SK-N-SH (cell line): ENCODE measurements around the gene ACTL6A. TPM values are rescaled to one million over a fixed set of nuclear protein-coding genes. Genes with fewer than 3 reads are reported as not detected.

ENCODE experiments used
- CTCF ChIA-PET: fragments of 300-600, 350-600 bp; formaldehyde crosslinking; extraction: SDS; loops from one replicate; lab custom pipeline; 2021; lab: Yijun Ruan, JAX
- POLR2A ChIA-PET: fragments of 350-600 bp; sonication (Branson Sonifier 250); formaldehyde crosslinking; extraction: SDS; loops from one replicate; lab custom pipeline; 2020; ENCODE audit warnings: antibody characterized with exemption, inconsistent platforms; lab: Yijun Ruan, JAX
- DNase-seq: peaks from one replicate; pipeline ENCODE4 v3.0.0; 2012
- H2AFZ ChIP-seq: fragments of 200-600 bp; sonication (generic); 2 replicates; pipeline ENCODE4 v1.8.1; 2016; ENCODE audit warnings: antibody characterized with exemption, mild to moderate bottlenecking, low read depth
- H3F3A ChIP-seq: fragments of 200-600 bp; sonication (generic); replicated peaks from 2 replicates; pipeline ENCODE3; 2016; ENCODE audit warnings: antibody characterized with exemption, mild to moderate bottlenecking; ENCODE audit not compliant: insufficient read depth
- H3K27ac ChIP-seq, 2 experiments: fragments of 200-500 bp in 1 of 2; fragments of 200-600 bp in 1 of 2; sonication (Bioruptor generic) in 1 of 2; sonication (generic), shearing (Covaris generic) in 1 of 2; 2 replicates each; pipeline versions ENCODE4 v1.5.1 to v1.6.1; 2014 to 2016; ENCODE audit warnings: low read depth in 2 of 2, inconsistent platforms in 1 of 2, low read length in 1 of 2, mild to moderate bottlenecking in 1 of 2, mixed read lengths in 1 of 2
- H3K27me3 ChIP-seq: fragments of 200-600 bp; sonication (generic), shearing (Covaris generic); 2 replicates; pipeline ENCODE4 v1.6.1; 2016; ENCODE audit warnings: mixed run types; ENCODE audit not compliant: insufficient read depth
- H3K36me3 ChIP-seq, 2 experiments: fragments of 200-500 bp in 1 of 2; fragments of 200-600 bp in 1 of 2; sonication (Bioruptor generic) in 1 of 2; sonication (generic) in 1 of 2; replicated peaks in 1 of 2; 2 replicates each; pipeline versions ENCODE3 to v1.5.1; 2014 to 2016; ENCODE audit warnings: low read length in 1 of 2, mild to moderate bottlenecking in 1 of 2; ENCODE audit not compliant: insufficient read depth in 2 of 2, control insufficient read depth in 1 of 2
- H3K4me1 ChIP-seq, 2 experiments: fragments of 200-500 bp in 1 of 2; fragments of 200-600 bp in 1 of 2; sonication (Bioruptor generic) in 1 of 2; sonication (generic), shearing (Covaris generic) in 1 of 2; 2 replicates each; pipeline versions ENCODE4 v1.5.1 to v1.6.1; 2014 to 2016; ENCODE audit warnings: low read depth in 1 of 2, low read length in 1 of 2, mixed run types in 1 of 2; ENCODE audit not compliant: insufficient read depth in 2 of 2, control insufficient read depth in 1 of 2
- H3K4me2 ChIP-seq: fragments of 200-600 bp; sonication (generic), shearing (Covaris generic); 2 replicates; pipeline ENCODE4 v1.6.1; 2017; ENCODE audit warnings: mixed run types
- H3K4me3 ChIP-seq, 2 experiments: fragments of 200-500 bp in 1 of 2; fragments of 200-600 bp in 1 of 2; sonication (Bioruptor generic) in 1 of 2; sonication (generic), shearing (Covaris generic) in 1 of 2; 2 replicates each; pipeline versions ENCODE4 v1.5.1 to v1.8.1; 2014 to 2016; ENCODE audit warnings: low read depth in 2 of 2, inconsistent platforms in 1 of 2, low read length in 1 of 2, mild to moderate bottlenecking in 1 of 2, mixed read lengths in 1 of 2, moderate library complexity in 1 of 2
- H3K79me2 ChIP-seq: fragments of 200-600 bp; sonication (generic); 2 replicates; pipeline ENCODE4 v1.8.1; 2017; ENCODE audit warnings: mild to moderate bottlenecking; ENCODE audit not compliant: insufficient read depth
- H3K9ac ChIP-seq: fragments of 200-600 bp; sonication (generic); 2 replicates; pipeline ENCODE4 v1.6.1; 2017; ENCODE audit warnings: mixed run types
- H3K9me2 ChIP-seq: fragments of 200-600 bp; sonication (generic); 2 replicates; pipeline ENCODE4 v1.6.1; 2017; ENCODE audit warnings: mixed run types
- H3K9me3 ChIP-seq: fragments of 200-600 bp; sonication (generic); 2 replicates; pipeline ENCODE4 v1.6.1; 2017; ENCODE audit warnings: mixed run types, mild to moderate bottlenecking, moderate library complexity
- H4K20me1 ChIP-seq: fragments of 200-600 bp; sonication (generic); 2 replicates; pipeline ENCODE4 v1.6.1; 2017; ENCODE audit warnings: mild to moderate bottlenecking, mixed run types; ENCODE audit not compliant: insufficient read depth
- CHD2 ChIP-seq: fragments of 150-350 bp; IDR thresholded peaks from 2 replicates; pipeline ENCODE4 v1.6.1; 2018; ENCODE audit warnings: low read length; ENCODE audit not compliant: partially characterized antibody
- FOSL2 ChIP-seq: IDR thresholded peaks from 2 replicates; pipeline ENCODE4 v1.4.0; 2012; ENCODE audit warnings: low read depth, mild to moderate bottlenecking, moderate library complexity, borderline replicate concordance
- FOXJ3 ChIP-seq: sonication (generic); formaldehyde crosslinking; IDR thresholded peaks from 2 replicates; pipeline ENCODE4 v1.5.1; 2020; ENCODE audit warnings: mild to moderate bottlenecking, missing genetic modification reagents
- GABPA ChIP-seq: IDR thresholded peaks from 2 replicates; pipeline ENCODE4 v1.4.0; 2012; ENCODE audit warnings: low read depth, mild to moderate bottlenecking
- NFIC ChIP-seq: IDR thresholded peaks from 2 replicates; pipeline ENCODE4 v1.4.0; 2012; ENCODE audit warnings: borderline replicate concordance
- POLR2AphosphoS5 ChIP-seq: IDR thresholded peaks from 2 replicates; pipeline ENCODE4 v1.6.1; 2012; ENCODE audit warnings: low read depth, low read length
- RAD21 ChIP-seq: IDR thresholded peaks from 2 replicates; pipeline ENCODE4 v1.6.1; 2012; ENCODE audit warnings: mild to moderate bottlenecking, low read length
- RCOR1 ChIP-seq: fragments of 150-350 bp; IDR thresholded peaks from 2 replicates; pipeline ENCODE4 v1.6.1; 2017; ENCODE audit warnings: antibody characterized with exemption, low read length
- REST ChIP-seq: IDR thresholded peaks from 2 replicates; pipeline ENCODE4 v1.6.1; 2012; ENCODE audit warnings: mild to moderate bottlenecking, low read depth, low read length, moderate library complexity
- SMC3 ChIP-seq: IDR thresholded peaks from 2 replicates; pipeline ENCODE4 v1.6.1; 2012; ENCODE audit warnings: low read depth, low read length, improper control_type of control experiment
- TAF1 ChIP-seq: IDR thresholded peaks from 2 replicates; pipeline ENCODE4 v1.6.1; 2012; ENCODE audit warnings: low read depth, mild to moderate bottlenecking, low read length, moderate library complexity, borderline replicate concordance
- YY1 ChIP-seq: IDR thresholded peaks from 2 replicates; pipeline ENCODE4 v1.4.0; 2012; ENCODE audit warnings: low read depth, mild to moderate bottlenecking
- WGBS: methylation state at CpG from one replicate; pipeline ENCODE4 v1.1.6; 2017; ENCODE audit warnings: low lambda C conversion rate; 5-methylcytosine and 5-hydroxymethylcytosine counted together
- polyA plus RNA-seq, 3 experiments: library from polyadenylated mRNA; depleted of rRNA; stranded (reverse); fragments of >200 nt; gene quantifications; 2 replicates each; pipeline ENCODE4 v1.2.3, GENCODE V29; 2012
- TF ChIP-seq, protein P1 (sequence below): fragments of 200-600 bp; sonication (generic); IDR thresholded peaks from 2 replicates; pipeline ENCODE4 v1.6.1; 2017; ENCODE audit warnings: antibody characterized with exemption, mild to moderate bottlenecking, moderate library complexity

The ACTL6A gene
- polyA plus RNA-seq, 1 of the 3 experiments (the other 2 are of a cell fraction), result 87.7 TPM

- POLR2A ChIA-PET, result no interaction called here
- no peaks in the 10 kb centered on the region for H3K9me3 ChIP-seq
- TF ChIP-seq GABPA (no peak), POLR2AphosphoS5 (no peak), YY1 (no peak), NFIC (no peak), FOSL2 (no peak), TAF1 (no peak)
- TF ChIP-seq, protein P1, sequence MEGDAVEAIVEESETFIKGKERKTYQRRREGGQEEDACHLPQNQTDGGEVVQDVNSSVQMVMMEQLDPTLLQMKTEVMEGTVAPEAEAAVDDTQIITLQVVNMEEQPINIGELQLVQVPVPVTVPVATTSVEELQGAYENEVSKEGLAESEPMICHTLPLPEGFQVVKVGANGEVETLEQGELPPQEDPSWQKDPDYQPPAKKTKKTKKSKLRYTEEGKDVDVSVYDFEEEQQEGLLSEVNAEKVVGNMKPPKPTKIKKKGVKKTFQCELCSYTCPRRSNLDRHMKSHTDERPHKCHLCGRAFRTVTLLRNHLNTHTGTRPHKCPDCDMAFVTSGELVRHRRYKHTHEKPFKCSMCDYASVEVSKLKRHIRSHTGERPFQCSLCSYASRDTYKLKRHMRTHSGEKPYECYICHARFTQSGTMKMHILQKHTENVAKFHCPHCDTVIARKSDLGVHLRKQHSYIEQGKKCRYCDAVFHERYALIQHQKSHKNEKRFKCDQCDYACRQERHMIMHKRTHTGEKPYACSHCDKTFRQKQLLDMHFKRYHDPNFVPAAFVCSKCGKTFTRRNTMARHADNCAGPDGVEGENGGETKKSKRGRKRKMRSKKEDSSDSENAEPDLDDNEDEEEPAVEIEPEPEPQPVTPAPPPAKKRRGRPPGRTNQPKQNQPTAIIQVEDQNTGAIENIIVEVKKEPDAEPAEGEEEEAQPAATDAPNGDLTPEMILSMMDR, result no peak
- TF ChIP-seq, all 33 proteins: peak for 0
- Histone ChIP-seq H2AFZ (no peak overlapping the region), H3F3A (peaks cover 3% of the 10 kb centered on the region), H3K27me3 (no peaks in the 10 kb centered on the region), H3K9ac (no peak overlapping the region), H3K9me2 (no peaks in the 10 kb centered on the region), H3K27ac (no peak overlapping the region), H3K79me2 (no peaks in the 10 kb centered on the region), H3K4me1 (no peaks in the 10 kb centered on the region), H3K4me2 (no peak overlapping the region), H4K20me1 (no peaks in the 10 kb centered on the region), H3K4me3 (no peak overlapping the region), H3K36me3 (no peaks in the 10 kb centered on the region)
- CTCF ChIA-PET, result interaction anchor here (0.6 to 1.3 kb wide), 2 partner anchors 130 to 199 kb away, joined by 4 to 5 read pairs; no protein-coding TSS in a partner anchor
- no peak for DNase-seq
- WGBS, result 51% methylated on average over 4 of the region's 4 CpGs
Observed at GRCh38 chr3:179551349-179552105, 11.2 kb upstream of the ACTL6A start.

DNA sequence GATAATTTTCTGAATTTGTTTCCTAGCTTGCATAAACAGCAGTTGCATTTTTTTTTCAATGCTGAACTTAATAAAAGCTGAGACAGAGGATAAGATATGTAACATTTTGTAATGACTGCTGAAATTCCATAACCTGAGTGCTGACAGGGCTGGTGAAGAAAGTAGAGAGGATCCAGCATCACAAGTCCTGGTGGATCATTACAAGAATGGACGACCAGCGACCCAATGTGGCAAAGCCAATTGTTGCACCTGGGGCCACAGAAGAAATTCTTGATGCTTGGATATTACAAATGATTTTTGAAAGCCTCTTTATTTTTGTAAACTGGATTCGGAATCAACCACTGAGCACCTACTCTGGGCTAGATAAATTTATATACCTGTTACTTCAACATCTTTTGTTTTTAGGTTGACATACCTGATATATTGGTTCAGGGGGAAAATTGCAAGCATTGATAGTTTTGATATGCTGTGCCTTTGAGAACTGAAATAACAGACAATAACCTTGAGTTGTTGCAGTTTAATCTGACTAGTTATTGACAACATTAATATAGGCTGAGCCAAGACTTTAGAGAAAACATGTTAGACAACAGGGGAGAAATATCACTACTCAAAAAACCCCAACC is 3.9 kb upstream of the ACTL6A start:
- Histone ChIP-seq H3K9me3 (no peaks in the 10 kb centered on the region), H2AFZ (no peak overlapping the region), H3K36me3 (no peaks in the 10 kb centered on the region), H4K20me1 (no peaks in the 10 kb centered on the region), H3K9me2 (no peaks in the 10 kb centered on the region), H3K27me3 (no peaks in the 10 kb centered on the region), H3K79me2 (peaks cover 4% of the 10 kb centered on the region), H3K9ac (no peak overlapping the region), H3K27ac (no peak overlapping the region)
- peak; percentile 82 for DNase-seq
- ChIA-PET POLR2A (no interaction called here), CTCF (interaction anchor here (0.6 to 1.7 kb wide), 10 partner anchors 13 to 543 kb away, joined by 3 to 8 read pairs (median 4); partner anchors contain the start of gene GNB4)
- 0% methylated on average over 3 of the region's 3 CpGs for WGBS
- TF ChIP-seq CHD2, result no peak
- TF ChIP-seq, protein P1, result peak; percentile 91
- TF ChIP-seq RCOR1, result 0 out of 2 replicates have a peak, but pooled peaks have one; percentile 7
- TF ChIP-seq REST, result no peak
- TF ChIP-seq FOXJ3 (CRISPR knock-in tag), result no peak
- no peak for TF ChIP-seq YY1
- peak; percentile 94 for TF ChIP-seq SMC3
- TF ChIP-seq RAD21, result peak; percentile 97
- TF ChIP-seq, all 33 proteins: peak for 4
- Histone ChIP-seq H3K4me2 (no peak overlapping the region), H3F3A (no peaks in the 10 kb centered on the region), H3K4me3 (no peak overlapping the region; a peak in 1 of 4 replicates), H3K4me1 (peaks cover 0 to under 1% of the 10 kb centered on the region in 2 experiments; a peak in 2 of 4 replicates)
